HEK293 (cell line): ENCODE results near the gene ARHGAP1.

Experiments
- CTCF ChIA-PET: fragments of 350-600 bp; formaldehyde crosslinking; extraction: SDS; loops from one replicate; lab custom pipeline; 2021; ENCODE audit warnings: antibody characterized with exemption; lab: Yijun Ruan, JAX
- POLR2A ChIA-PET: fragments of 300-600 bp; formaldehyde crosslinking; extraction: SDS; loops from one replicate; lab custom pipeline; 2020; ENCODE audit warnings: antibody characterized with exemption, inconsistent platforms; lab: Yijun Ruan, JAX
- H3K27ac ChIP-seq: fragments of 200-500 bp; sonication (Bioruptor generic); 2 replicates; pipeline ENCODE4 v1.5.1; 2014; ENCODE audit warnings: low read depth, low read length, control low read depth, inconsistent platforms; ENCODE audit errors: extremely low read depth
- H3K36me3 ChIP-seq, 2 experiments: fragments of 200-500 bp in 1 of 2; sonication (Bioruptor generic) in 1 of 2; 1 replicate in 1 of 2; 2 replicates in 1 of 2; pipeline ENCODE4 v1.5.1; 2014 to 2017; ENCODE audit warnings: inconsistent platforms in 2 of 2, low read length in 2 of 2; ENCODE audit not compliant: control insufficient read depth in 2 of 2, insufficient read depth in 1 of 2
- H3K4me1 ChIP-seq: fragments of 200-500 bp; sonication (Bioruptor generic); 2 replicates; pipeline ENCODE4 v1.5.1; 2014; ENCODE audit warnings: mild to moderate bottlenecking, low read length, inconsistent platforms; ENCODE audit not compliant: control insufficient read depth, insufficient read depth
- H3K4me3 ChIP-seq: 2 replicates; pipeline ENCODE4 v1.5.1; 2011; ENCODE audit warnings: low read depth, mild to moderate bottlenecking, control low read depth, low read length, moderate library complexity
- H3K9me3 ChIP-seq: fragments of 200-500 bp; sonication (Bioruptor generic); 2 replicates; pipeline ENCODE4 v1.5.1; 2014; ENCODE audit warnings: low read depth, low read length, inconsistent platforms; ENCODE audit not compliant: control insufficient read depth, insufficient read depth
- ATF2 ChIP-seq: fragments of 450-650 bp; formaldehyde crosslinking; IDR thresholded peaks from 2 replicates; pipeline ENCODE4 v1.5.1; 2016; ENCODE audit warnings: missing biosample characterization, missing genetic modification characterization, low read depth
- GFI1B ChIP-seq: fragments of 450-650 bp; formaldehyde crosslinking; IDR thresholded peaks from 2 replicates; pipeline ENCODE4 v1.5.1; 2016; ENCODE audit warnings: missing biosample characterization, missing genetic modification characterization
- KLF9 ChIP-seq: fragments of 450-650 bp; formaldehyde crosslinking; IDR thresholded peaks from 2 replicates; pipeline ENCODE4 v1.5.1; 2016; ENCODE audit warnings: missing biosample characterization, missing genetic modification characterization, low read depth
- SCRT2 ChIP-seq: fragments of 450-650 bp; formaldehyde crosslinking; IDR thresholded peaks from 2 replicates; pipeline ENCODE4 v1.5.1; 2016; ENCODE audit warnings: missing biosample characterization, missing genetic modification characterization
- TRIM28 ChIP-seq: IDR thresholded peaks from 2 replicates; pipeline ENCODE4 v1.6.1; 2011; ENCODE audit warnings: low read length, control low read depth, borderline replicate concordance
- ZBTB21 ChIP-seq: fragments of 450-650 bp; formaldehyde crosslinking; IDR thresholded peaks from 2 replicates; pipeline ENCODE4 v1.5.1; 2017; ENCODE audit warnings: missing biosample characterization, missing genetic modification characterization
- ZNF214 ChIP-seq: fragments of 450-650 bp; formaldehyde crosslinking; IDR thresholded peaks from 2 replicates; pipeline ENCODE4 v1.5.1; 2017; ENCODE audit warnings: missing biosample characterization, mild to moderate bottlenecking, missing genetic modification characterization, borderline replicate concordance
- ZNF223 ChIP-seq: fragments of 450-650 bp; formaldehyde crosslinking; IDR thresholded peaks from 2 replicates; pipeline ENCODE4 v1.5.1; 2016; ENCODE audit warnings: missing biosample characterization, missing genetic modification characterization
- ZNF239 ChIP-seq: fragments of 450-650 bp; formaldehyde crosslinking; IDR thresholded peaks from 2 replicates; pipeline ENCODE4 v1.5.1; 2016; ENCODE audit warnings: missing biosample characterization, missing genetic modification characterization
- ZNF48 ChIP-seq: fragments of 450-650 bp; formaldehyde crosslinking; IDR thresholded peaks from 2 replicates; pipeline ENCODE4 v1.5.1; 2016; ENCODE audit warnings: missing biosample characterization, missing genetic modification characterization
- ZNF513 ChIP-seq: fragments of 450-650 bp; IDR thresholded peaks from 2 replicates; pipeline ENCODE4 v1.5.1; 2018; ENCODE audit warnings: missing biosample characterization, missing genetic modification characterization
- ZNF561 ChIP-seq: fragments of 450-650 bp; IDR thresholded peaks from 2 replicates; pipeline ENCODE4 v1.5.1; 2018; ENCODE audit warnings: missing biosample characterization, missing genetic modification characterization, borderline replicate concordance
- ZNF623 ChIP-seq: fragments of 450-650 bp; formaldehyde crosslinking; IDR thresholded peaks from 2 replicates; pipeline ENCODE4 v1.5.1; 2016; ENCODE audit warnings: missing biosample characterization, missing genetic modification characterization
- ZNF629 ChIP-seq: fragments of 450-650 bp; formaldehyde crosslinking; IDR thresholded peaks from 2 replicates; pipeline ENCODE4 v1.5.1; 2017; ENCODE audit warnings: missing biosample characterization, missing genetic modification characterization
- ZNF645 ChIP-seq: fragments of 450-650 bp; formaldehyde crosslinking; IDR thresholded peaks from 2 replicates; pipeline ENCODE4; 2016; ENCODE audit warnings: missing biosample characterization, missing genetic modification characterization
- TF ChIP-seq, protein P1 (sequence below): fragments of 450-650 bp; formaldehyde crosslinking; IDR thresholded peaks from 2 replicates; pipeline ENCODE4 v1.5.1; 2017; ENCODE audit warnings: missing biosample characterization, missing genetic modification characterization
- TF ChIP-seq, protein P2 (sequence below): fragments of 450-650 bp; formaldehyde crosslinking; IDR thresholded peaks from 2 replicates; pipeline ENCODE4 v1.5.1; 2016; ENCODE audit warnings: missing biosample characterization, missing genetic modification characterization

The ARHGAP1 gene

DNA sequence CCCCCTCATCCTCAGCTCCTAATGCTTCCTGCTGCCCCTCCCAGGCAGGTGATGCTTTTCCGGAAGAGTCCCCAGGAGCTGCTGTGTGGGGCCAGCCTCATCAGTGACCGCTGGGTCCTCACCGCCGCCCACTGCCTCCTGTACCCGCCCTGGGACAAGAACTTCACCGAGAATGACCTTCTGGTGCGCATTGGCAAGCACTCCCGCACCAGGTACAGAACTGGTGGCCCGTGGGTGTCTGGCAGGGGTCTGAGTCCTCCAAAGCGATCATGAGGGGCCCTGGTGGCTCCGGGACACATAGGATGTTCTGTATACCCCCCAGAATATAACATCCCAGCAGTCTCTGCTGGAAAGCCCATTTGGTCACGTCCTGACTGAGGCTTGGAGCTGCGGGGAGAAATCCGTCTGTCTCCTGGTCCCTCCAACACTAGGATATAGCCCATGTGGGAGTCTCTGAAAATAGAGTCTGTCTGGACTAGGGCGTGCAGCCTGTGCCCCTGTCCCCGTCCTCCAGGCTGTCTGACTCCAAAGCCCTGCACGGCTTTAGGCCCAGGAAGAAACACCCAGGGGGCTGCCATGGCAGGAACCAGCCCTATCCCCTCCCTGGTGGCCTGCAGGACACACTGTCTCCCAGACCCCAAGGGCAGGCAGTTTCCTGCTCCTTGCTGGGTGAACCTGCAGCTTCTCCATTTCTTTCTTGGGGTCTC is 27.7 kb upstream of the ARHGAP1 start:
- TF ChIP-seq SCRT2 (tag by site-specific recombination) (no peak), ZNF561 (tag by site-specific recombination) (no peak), GFI1B (tag by site-specific recombination) (no peak), ATF2 (tag by site-specific recombination) (no peak), ZNF629 (no peak), ZNF513 (tag by site-specific recombination) (no peak), ZNF48 (tag by site-specific recombination) (no peak), ZBTB21 (no peak)
- TF ChIP-seq, protein P1, sequence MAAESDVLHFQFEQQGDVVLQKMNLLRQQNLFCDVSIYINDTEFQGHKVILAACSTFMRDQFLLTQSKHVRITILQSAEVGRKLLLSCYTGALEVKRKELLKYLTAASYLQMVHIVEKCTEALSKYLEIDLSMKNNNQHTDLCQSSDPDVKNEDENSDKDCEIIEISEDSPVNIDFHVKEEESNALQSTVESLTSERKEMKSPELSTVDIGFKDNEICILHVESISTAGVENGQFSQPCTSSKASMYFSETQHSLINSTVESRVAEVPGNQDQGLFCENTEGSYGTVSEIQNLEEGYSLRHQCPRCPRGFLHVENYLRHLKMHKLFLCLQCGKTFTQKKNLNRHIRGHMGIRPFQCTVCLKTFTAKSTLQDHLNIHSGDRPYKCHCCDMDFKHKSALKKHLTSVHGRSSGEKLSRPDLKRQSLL: no peak
- no peaks in the 10 kb centered on the region for H3K4me1 ChIP-seq
- no peak overlapping the region for H3K4me3 ChIP-seq
- H3K9me3 ChIP-seq: no peaks in the 10 kb centered on the region
- H3K36me3 ChIP-seq: no peaks in the 10 kb centered on the region
- ChIA-PET CTCF (interaction anchor here (0.6 to 0.8 kb wide), 2 partner anchors 19 to 36 kb away, joined by 3 to 4 read pairs; no protein-coding TSS in a partner anchor), POLR2A (interaction anchor here (0.7 kb wide), 1 partner anchor 27 kb away, joined by 3 read pairs; the partner anchor contains the start of gene ZNF408)
- no peak overlapping the region for H3K27ac ChIP-seq

DNA sequence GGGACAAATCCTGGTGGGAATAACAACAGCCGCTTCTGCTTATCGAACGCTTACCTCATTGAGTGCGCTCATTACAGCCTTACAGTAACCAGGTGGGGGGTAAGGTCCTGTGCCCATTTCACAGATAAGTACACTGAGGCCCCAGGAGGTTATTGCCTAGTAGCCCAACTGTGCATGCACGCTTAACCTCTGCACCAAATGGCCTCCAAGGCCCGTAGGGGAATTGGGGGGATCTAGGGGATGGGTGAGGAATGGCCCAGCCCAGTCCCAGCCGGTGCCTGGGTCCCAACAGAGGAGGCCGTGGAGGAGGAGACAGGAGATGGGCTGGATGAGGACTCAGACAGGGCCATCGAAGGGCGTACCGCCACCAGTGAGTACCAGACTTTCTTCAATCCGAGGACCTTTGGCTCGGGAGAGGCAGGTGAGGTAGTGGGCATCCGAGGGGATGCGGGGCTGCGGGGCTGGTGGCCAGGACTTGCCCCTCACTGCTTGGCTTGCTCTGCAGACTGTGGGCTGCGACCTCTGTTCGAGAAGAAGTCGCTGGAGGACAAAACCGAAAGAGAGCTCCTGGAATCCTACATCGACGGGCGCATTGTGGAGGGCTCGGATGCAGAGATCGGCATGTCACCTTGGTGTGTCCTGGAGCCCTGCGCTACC is 25.9 kb upstream of the ARHGAP1 start:
- Histone ChIP-seq H3K27ac (no peak overlapping the region), H3K4me3 (no peak overlapping the region), H3K9me3 (no peaks in the 10 kb centered on the region), H3K36me3 (no peaks in the 10 kb centered on the region), H3K4me1 (no peaks in the 10 kb centered on the region)
- ChIA-PET CTCF (interaction anchor here (0.6 kb wide), 1 partner anchor 593 kb away, joined by 4 read pairs; no protein-coding TSS in a partner anchor), POLR2A (no interaction called here)
- TF ChIP-seq ZNF645 (tag by site-specific recombination): no peak
- no peak for TF ChIP-seq ZNF623 (tag by site-specific recombination)
- no peak for TF ChIP-seq TRIM28
- TF ChIP-seq ZNF239 (tag by site-specific recombination): no peak
- TF ChIP-seq, protein P2, sequence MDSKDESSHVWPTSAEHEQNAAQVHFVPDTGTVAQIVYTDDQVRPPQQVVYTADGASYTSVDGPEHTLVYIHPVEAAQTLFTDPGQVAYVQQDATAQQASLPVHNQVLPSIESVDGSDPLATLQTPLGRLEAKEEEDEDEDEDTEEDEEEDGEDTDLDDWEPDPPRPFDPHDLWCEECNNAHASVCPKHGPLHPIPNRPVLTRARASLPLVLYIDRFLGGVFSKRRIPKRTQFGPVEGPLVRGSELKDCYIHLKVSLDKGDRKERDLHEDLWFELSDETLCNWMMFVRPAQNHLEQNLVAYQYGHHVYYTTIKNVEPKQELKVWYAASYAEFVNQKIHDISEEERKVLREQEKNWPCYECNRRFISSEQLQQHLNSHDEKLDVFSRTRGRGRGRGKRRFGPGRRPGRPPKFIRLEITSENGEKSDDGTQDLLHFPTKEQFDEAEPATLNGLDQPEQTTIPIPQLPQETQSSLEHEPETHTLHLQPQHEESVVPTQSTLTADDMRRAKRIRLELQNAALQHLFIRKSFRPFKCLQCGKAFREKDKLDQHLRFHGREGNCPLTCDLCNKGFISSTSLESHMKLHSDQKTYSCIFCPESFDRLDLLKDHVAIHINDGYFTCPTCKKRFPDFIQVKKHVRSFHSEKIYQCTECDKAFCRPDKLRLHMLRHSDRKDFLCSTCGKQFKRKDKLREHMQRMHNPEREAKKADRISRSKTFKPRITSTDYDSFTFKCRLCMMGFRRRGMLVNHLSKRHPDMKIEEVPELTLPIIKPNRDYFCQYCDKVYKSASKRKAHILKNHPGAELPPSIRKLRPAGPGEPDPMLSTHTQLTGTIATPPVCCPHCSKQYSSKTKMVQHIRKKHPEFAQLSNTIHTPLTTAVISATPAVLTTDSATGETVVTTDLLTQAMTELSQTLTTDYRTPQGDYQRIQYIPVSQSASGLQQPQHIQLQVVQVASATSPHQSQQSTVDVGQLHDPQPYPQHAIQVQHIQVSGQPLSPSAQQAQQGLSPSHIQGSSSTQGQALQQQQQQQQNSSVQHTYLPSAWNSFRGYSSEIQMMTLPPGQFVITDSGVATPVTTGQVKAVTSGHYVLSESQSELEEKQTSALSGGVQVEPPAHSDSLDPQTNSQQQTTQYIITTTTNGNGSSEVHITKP (tag by site-specific recombination): no peak
- TF ChIP-seq KLF9: no peak
- TF ChIP-seq ZNF223 (tag by site-specific recombination): no peak
- TF ChIP-seq ZNF214 (tag by site-specific recombination): no peak
